Heart left ventricle (tissue), 16 donors: ENCODE data around the gene TNS3. TPM values are rescaled to one million over a fixed set of nuclear protein-coding genes. Genes with fewer than 3 reads are reported as not detected.

Source experiments
- ATAC-seq, 4 donors: fragments of 200-7000 bp; cut with Tn5 transposase; one replicate each; pipeline ENCODE4 v1.9.1; 2020 to 2022; ENCODE audit warnings: moderate library complexity in 4 of 4, mild to moderate bottlenecking in 3 of 4, moderate number of reproducible peaks in 1 of 4
- DNase-seq, 5 donors: peaks; one replicate each; pipeline ENCODE4 v3.0.0-alpha.2; 2020
- H3K27ac ChIP-seq, 12 donors: fragments of 200-600 bp; sonication (generic) in 4 of 12; one replicate each; pipeline versions ENCODE4 v1.5.0 to v1.8.0; 2016 to 2022; ENCODE audit warnings: mild to moderate bottlenecking in 2 of 12
- H3K27me3 ChIP-seq, 9 donors: fragments of 200-600 bp; sonication (generic) in 2 of 9; one replicate each; pipeline versions ENCODE4 v1.5.1 to v1.8.0; 2016 to 2022; ENCODE audit warnings: mild to moderate bottlenecking in 3 of 9
- H3K36me3 ChIP-seq, 9 donors: fragments of 200-600 bp; sonication (generic) in 2 of 9; one replicate each; pipeline versions ENCODE4 v1.5.0 to v1.8.0; 2018 to 2022; ENCODE audit warnings: mild to moderate bottlenecking in 2 of 9
- H3K4me1 ChIP-seq, 12 donors: fragments of 200-600 bp; sonication (generic) in 4 of 12; one replicate each; pipeline versions ENCODE4 v1.5.0 to v1.8.0; 2016 to 2022; ENCODE audit warnings: mild to moderate bottlenecking in 3 of 12
- H3K4me3 ChIP-seq, 12 donors: fragments of 200-600 bp; sonication (generic) in 4 of 12; one replicate each; pipeline versions ENCODE4 v1.5.0 to v1.8.0; 2017 to 2022; ENCODE audit warnings: mild to moderate bottlenecking in 9 of 12, moderate library complexity in 4 of 12
- H3K9me3 ChIP-seq, 12 donors: fragments of 200-600 bp; sonication (generic) in 4 of 12; one replicate each; pipeline versions ENCODE4 v1.5.0 to v1.8.0; 2016 to 2022; ENCODE audit warnings: mild to moderate bottlenecking in 1 of 12
- POLR2A ChIP-seq, 2 donors: fragments of 450-650 bp; IDR thresholded peaks; one replicate each; pipeline ENCODE4 v1.6.1; 2017; ENCODE audit warnings: antibody characterized with exemption in 2 of 2, mild to moderate bottlenecking in 2 of 2, moderate library complexity in 2 of 2
- WGBS, 4 donors: extraction: QIAGEN DNeasy Blood & Tissue Kit in 2 of 4; methylation state at CpG; one replicate each; pipeline versions ENCODE4 v1.1.5 to v1.1.7; 2013 to 2018; 5-methylcytosine and 5-hydroxymethylcytosine counted together
- intact Hi-C, 10 donors: fragments of 100-400 bp; cut with DNase I; formaldehyde crosslinking; loops; one replicate each; pipeline versions ENCODE4 v1.11.1 to v1.14.2; 2022
- polyA plus RNA-seq, 2 donors: library from polyadenylated mRNA; stranded (reverse); fragments of 200-250 nt; gene quantifications; one replicate each; pipeline ENCODE4 v1.2.3, GENCODE V29; 2013
- total RNA-seq, 9 donors: library from RNA; depleted of rRNA in 2 of 9; stranded (reverse); fragments of >200 nt in 2 of 9; fragmentation: NEBNext Ultra II Directional in 3 of 9; extraction: Animal tissue kit (Norgen Biotek cat#: 25700) in 3 of 9; gene quantifications; one replicate each; pipeline versions ENCODE4 v1.1.0 to v1.2.4, GENCODE V29; 2016 to 2023
- TF ChIP-seq, protein P1 (sequence below), 12 donors: fragments of 200-600 bp; sonication (generic) in 4 of 12; IDR thresholded peaks; one replicate each; pipeline versions ENCODE4 v1.5.0 to v1.8.0; 2018 to 2022; ENCODE audit warnings: antibody characterized with exemption in 12 of 12, mild to moderate bottlenecking in 5 of 12
- donor health status: ischemic (EF 13 %, LVEDD 7.1; RV severe dilation, severe dysfunction).
- donor health status: healthy with polysubstance abuse.
- donor health status: DM: no; HTN: yes; CAD: no.
- donor health status: DM: no; HTN: no; CAD: no.
- donor health status: ischemic (EF 25% LVEDD 6.9; RV normal size, moderate dysfunction).
- donor health status: ischemic (EF 25% LVEDD 5.7; RV mildly dilated, moderate dysfunction).
- donor health status: healthy.
- donor health status: DM: yes; HTN: yes; CAD: no.
- donor health status: ischemic (EF 35%, LVEDD 5.7; RV mildly dilated, moderate dysfunction).
- donor health status: nonischemic (EF 11% LVEDD 7.7; RV severe dilation, severe dysfunction).
- donor health status: DM: yes; HTN: yes; CAD: no.
- donor health status: PGD.
- donor health status: ischemic (EF 29% LVEDD 5.4; RV normal size, mild dysfunction).
- donor health status: nonischemic (EF 23%, LVEDD 6.1; RV moderate dilation, normal function).

TNS3 gene
- total and polyA plus RNA-seq, 11 donors: 10.1 to 116 (median 32.7) TPM

DNA sequence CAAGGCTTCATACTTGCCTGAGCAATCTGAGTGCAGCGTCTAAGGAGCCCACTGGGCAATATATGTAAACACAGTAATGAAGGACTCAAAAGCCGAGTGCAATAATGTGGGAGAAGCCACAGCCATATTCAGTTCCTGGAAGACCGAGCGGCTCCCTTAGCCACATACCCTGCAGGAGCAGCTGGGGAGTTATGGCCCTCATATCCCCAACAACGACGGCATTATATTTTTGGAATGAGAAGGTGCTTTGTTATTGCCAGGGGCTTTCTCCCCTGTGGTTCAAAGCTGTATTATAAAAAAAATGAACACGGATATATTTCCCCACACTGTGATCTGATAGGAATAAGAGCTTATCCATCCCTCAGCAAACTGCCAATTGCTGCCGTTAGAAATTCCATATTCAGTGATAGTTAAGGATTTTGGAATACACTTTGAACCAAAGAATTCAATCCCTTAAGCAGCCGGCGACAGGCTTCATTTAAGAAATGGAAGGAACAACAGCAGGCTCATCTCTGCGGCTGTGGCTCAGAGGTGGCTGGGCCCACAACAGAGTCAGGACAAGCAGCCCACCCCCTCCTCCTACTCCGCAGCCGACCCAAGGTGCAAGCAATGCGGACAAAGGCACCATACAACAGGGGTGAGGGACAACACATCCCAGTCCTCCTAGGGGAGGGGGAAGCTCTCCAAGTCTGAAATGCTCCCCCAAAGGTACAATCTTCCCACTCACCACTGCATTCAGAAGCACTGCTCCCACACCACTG, 77.2 kb downstream of the TNS3 start:
- ATAC-seq (no peak), DNase-seq (no peak)
- peaks cover 0 to 4% (median 0%) of the 10 kb centered on the region in 12 donors for H3K9me3 ChIP-seq
- TF ChIP-seq, protein P1, sequence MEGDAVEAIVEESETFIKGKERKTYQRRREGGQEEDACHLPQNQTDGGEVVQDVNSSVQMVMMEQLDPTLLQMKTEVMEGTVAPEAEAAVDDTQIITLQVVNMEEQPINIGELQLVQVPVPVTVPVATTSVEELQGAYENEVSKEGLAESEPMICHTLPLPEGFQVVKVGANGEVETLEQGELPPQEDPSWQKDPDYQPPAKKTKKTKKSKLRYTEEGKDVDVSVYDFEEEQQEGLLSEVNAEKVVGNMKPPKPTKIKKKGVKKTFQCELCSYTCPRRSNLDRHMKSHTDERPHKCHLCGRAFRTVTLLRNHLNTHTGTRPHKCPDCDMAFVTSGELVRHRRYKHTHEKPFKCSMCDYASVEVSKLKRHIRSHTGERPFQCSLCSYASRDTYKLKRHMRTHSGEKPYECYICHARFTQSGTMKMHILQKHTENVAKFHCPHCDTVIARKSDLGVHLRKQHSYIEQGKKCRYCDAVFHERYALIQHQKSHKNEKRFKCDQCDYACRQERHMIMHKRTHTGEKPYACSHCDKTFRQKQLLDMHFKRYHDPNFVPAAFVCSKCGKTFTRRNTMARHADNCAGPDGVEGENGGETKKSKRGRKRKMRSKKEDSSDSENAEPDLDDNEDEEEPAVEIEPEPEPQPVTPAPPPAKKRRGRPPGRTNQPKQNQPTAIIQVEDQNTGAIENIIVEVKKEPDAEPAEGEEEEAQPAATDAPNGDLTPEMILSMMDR (IDR thresholded peaks at IDR 0.05): no peak
- no peak for TF ChIP-seq POLR2A (IDR thresholded peaks at IDR 0.05)
- H3K36me3 ChIP-seq: peaks cover 0 to 15% (median 0%) of the 10 kb centered on the region in 9 donors
- WGBS, 4 donors: 87 to 92% (median 90%) methylated on average over 14 of the region's 14 CpGs
- H3K4me1 ChIP-seq: peaks cover 0 to 71% (median 35%) of the 10 kb centered on the region in 12 donors
- H3K4me3 ChIP-seq: no peak overlapping the region
- H3K27ac ChIP-seq: peak overlapping the region in 1 of 12 donors; percentile 89
- no peaks in the 10 kb centered on the region for H3K27me3 ChIP-seq
- intact Hi-C loops: loop anchor here in 1 of 10 donors (5.0 kb wide), 1 partner anchor 73 kb away; no protein-coding TSS in a partner anchor

- Histone ChIP-seq H3K4me3 (no peak overlapping the region), H3K9me3 (no peaks in the 10 kb centered on the region), H3K27ac (peak overlapping the region in 1 of 12 donors; percentile 89), H3K4me1 (peaks cover 0 to 76% (median 35%) of the 10 kb centered on the region in 12 donors), H3K36me3 (peaks cover 0 to 11% (median 0%) of the 10 kb centered on the region in 9 donors), H3K27me3 (no peaks in the 10 kb centered on the region)
- TF ChIP-seq POLR2A (IDR thresholded peaks at IDR 0.05): no peak
- TF ChIP-seq, protein P1 (IDR thresholded peaks at IDR 0.05): no peak
- DNase-seq: no peak
- intact Hi-C loops: loop anchor here in 1 of 10 donors (5.0 kb wide), 1 partner anchor 74 kb away; no protein-coding TSS in a partner anchor
- no peak for ATAC-seq
These were observed 78.6 kb downstream of the TNS3 start for GRCh38 chr7:47503281-47503680.

- H3K36me3 ChIP-seq: peaks cover 0 to 11% (median 0%) of the 10 kb centered on the region in 9 donors
- TF ChIP-seq, protein P1 (IDR thresholded peaks at IDR 0.05): no peak
- H3K27me3 ChIP-seq: no peaks in the 10 kb centered on the region
- DNase-seq (no peak), ATAC-seq (no peak)
- peaks cover 0 to 83% (median 27%) of the 10 kb centered on the region in 12 donors for H3K4me1 ChIP-seq
- H3K27ac ChIP-seq: peak overlapping the region in 2 of 12 donors; percentile 9 to 89
- no peaks in the 10 kb centered on the region for H3K9me3 ChIP-seq
- no peak overlapping the region for H3K4me3 ChIP-seq
- intact Hi-C loops: loop anchor here in 1 of 10 donors (5.0 kb wide), 1 partner anchor 75 kb away; no protein-coding TSS in a partner anchor
- WGBS, 4 donors: 70 to 83% (median 76%) methylated on average over 10 to 12 of the region's 12 CpGs
These were observed 79.6 kb downstream of the TNS3 start for GRCh38 chr7:47502240-47502877.

DNA sequence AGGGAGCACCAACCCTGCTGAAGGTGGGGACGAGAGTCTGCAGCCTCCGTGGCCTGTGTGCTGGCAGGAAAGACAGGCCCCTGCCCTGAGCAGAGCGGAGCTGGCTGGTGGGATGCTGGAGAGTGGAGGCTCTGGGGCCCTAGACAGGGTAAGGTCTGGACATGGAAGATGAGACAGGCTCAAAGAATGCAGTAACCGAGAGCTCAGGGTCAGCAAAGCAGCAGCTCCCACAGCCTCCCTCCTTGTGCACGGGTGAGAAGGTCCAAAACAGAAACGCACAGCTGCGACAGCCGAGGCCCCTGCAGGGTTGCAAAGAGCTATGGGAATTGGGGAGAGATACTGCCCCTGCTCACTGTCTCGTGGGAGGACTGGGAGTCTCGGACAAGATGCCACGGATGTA, 80.5 kb downstream of the TNS3 start:
- DNase-seq: peak in 1 of 5 donors; percentile 66
- whole genome bisulfite sequencing, 4 donors: 73 to 81% (median 75%) methylated on average over 11 of the region's 11 CpGs
- no peak overlapping the region for H3K4me3 ChIP-seq
- ATAC-seq: peak in 3 of 4 donors; percentile 11 to 71 (median 35)
- no peaks in the 10 kb centered on the region for H3K27me3 ChIP-seq
- TF ChIP-seq, protein P1 (IDR thresholded peaks at IDR 0.05): no peak
- no peak for TF ChIP-seq POLR2A (IDR thresholded peaks at IDR 0.05)
- peak overlapping the region in 2 of 12 donors; percentile 9 to 89 for H3K27ac ChIP-seq
- H3K9me3 ChIP-seq: no peaks in the 10 kb centered on the region
- H3K4me1 ChIP-seq: peaks cover 0 to 84% (median 27%) of the 10 kb centered on the region in 12 donors
- intact Hi-C loops: loop anchor here in 1 of 10 donors (5.0 kb wide), 1 partner anchor 76 kb away; no protein-coding TSS in a partner anchor
- peaks cover 0 to 11% (median 0%) of the 10 kb centered on the region in 9 donors for H3K36me3 ChIP-seq
